GM11168 (cell line): Measurements from ENCODE around the gene STRAP.
"Not testable (repeated sequence)": the region's sequence is repeated elsewhere in the genome, so short reads cannot be mapped to it uniquely, and the experiment has no call there.

Source experiments
- in situ Hi-C: fragments of 300-500 bp; cut with MboI; formaldehyde crosslinking; loops from one replicate; pipeline ENCODE4 v1.12.0; 2022; ENCODE audit warnings: low sequenced_read_pairs; ENCODE audit not compliant: unreplicated experiment

STRAP gene

GRCh38 chr12:15914131-15914530 lies 31.9 kb downstream of the STRAP start:
- in situ Hi-C loops: not testable (repeated sequence)

GRCh38 chr12:15918066-15918465 lies 35.9 kb downstream of the STRAP start:
- in situ Hi-C loops: no loop called here

- in situ Hi-C loops: no loop called here
Measured at GRCh38 chr12:15919418-15919817, 37.2 kb downstream of the STRAP start.

DNA sequence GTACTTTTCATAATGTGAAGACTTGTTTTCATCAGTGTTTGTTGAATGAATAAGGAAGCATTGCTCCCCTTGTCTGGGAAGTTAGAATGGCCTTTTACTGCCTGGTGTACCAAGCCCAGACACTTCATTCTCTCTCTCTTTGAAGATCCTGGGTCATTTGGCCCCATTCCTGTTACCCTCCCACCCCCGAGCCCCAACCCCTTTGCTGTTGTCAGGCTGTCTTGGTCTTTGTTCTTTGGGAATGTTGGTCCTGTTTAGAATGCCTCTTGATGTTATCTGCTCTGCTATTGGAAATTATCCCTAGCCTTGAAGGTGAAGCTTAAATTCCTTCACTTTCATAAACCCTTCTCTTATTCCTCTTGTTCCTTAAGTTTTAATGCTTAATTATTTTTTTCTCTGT lies 42.8 kb downstream of the STRAP start:
- in situ Hi-C loops: no loop called here

DNA sequence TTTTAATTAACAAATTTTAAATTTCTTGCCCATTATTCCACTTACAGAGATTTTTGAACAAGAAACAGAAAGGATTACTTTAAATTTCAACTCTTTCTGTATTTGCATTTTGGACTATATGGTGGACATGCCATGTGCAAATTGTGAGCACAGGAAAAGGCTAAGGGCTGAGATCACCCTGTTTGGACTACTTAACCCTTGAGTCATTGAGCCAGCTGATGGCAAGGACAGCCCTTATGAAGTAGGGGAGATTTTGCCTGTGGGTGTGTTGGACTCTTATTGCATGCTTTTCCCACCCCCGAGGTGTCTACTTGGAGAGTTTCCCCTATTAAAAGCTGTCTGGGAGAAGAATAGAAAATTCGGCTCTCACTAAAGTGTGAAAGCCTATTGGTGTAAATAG lies 46.2 kb downstream of the STRAP start:
- in situ Hi-C loops: no loop called here

DNA sequence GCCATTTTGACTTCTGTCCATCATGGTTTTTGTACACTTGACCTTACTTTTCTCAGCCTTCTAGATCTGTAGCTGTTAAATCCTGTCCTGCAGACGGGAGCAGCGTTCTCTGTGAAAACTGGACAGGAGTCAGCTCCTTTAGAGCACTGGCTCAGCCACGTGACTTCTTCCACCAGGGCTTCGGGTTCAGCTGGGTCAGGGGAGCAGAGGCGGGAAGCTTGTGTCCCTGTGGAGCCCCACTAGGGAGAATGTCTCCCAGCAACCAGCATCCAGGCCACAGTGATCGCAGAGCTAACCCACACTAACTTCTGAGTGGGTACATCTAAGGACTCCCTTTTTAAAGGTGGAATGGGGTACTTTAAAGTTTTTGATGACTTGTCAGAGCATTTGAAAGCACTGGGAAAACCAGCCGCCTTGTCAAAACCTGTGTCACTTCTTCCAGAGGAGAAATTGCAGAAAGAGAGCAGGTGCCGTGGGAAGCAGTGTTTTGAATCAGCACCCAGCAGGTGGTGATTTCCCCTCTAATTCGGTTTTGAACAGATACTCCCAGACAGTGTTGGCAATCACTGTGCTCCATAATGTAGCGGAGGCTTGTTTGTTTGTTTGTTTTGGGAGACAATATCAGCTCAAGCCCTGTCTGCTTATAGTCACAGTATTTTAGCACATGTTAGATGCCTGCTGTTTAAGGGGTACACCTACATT lies 46.8 kb downstream of the STRAP start:
- in situ Hi-C loops: no loop called here

- in situ Hi-C loops: no loop called here
Measured at GRCh38 chr12:15931590-15932053, 49.4 kb downstream of the STRAP start.

DNA sequence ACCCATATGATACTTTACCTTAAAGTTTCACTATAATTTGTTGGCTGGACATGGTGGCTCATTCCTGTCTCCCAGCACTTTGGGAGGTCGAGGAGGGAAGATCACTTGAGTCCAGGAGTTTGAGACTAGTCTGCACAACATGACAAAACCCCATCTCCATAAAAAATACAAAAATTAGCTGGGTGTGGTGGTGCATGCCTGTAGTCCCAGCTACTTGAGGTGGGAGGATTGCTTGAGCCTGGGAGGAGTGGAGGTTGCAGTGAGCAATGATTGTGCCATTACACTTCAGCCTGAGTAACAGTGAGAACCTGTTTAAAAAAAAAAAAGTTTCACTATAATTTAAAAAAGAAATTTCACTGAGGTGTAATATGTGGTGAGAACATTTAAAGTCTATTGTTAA lies 50.1 kb downstream of the STRAP start:
- in situ Hi-C loops: no loop called here

- in situ Hi-C loops: no loop called here
Measured at GRCh38 chr12:15932971-15933370, 50.8 kb downstream of the STRAP start.

GRCh38 chr12:15933751-15934150 lies 51.6 kb downstream of the STRAP start:
- in situ Hi-C loops: no loop called here

DNA sequence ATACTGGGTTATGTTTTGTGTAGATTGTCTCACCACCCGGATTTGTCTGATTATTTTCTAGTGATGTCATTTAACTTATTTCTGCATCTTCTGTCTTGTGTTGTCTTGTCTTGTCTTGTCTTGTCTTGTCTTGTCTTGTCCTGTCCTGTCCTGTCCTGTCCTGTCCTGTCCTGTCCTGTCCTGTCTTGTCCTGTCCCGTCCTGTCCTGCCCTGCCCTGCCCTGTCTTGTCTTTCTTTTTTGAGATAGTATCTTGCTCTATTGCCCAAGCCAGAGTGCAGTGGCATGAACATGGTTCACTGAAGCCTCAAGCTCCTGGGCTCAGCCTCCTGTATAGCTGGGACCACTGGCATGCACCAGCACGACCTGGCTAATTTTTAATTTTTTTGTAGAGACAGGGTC lies 54.6 kb downstream of the STRAP start:
- in situ Hi-C loops: no loop called here

DNA sequence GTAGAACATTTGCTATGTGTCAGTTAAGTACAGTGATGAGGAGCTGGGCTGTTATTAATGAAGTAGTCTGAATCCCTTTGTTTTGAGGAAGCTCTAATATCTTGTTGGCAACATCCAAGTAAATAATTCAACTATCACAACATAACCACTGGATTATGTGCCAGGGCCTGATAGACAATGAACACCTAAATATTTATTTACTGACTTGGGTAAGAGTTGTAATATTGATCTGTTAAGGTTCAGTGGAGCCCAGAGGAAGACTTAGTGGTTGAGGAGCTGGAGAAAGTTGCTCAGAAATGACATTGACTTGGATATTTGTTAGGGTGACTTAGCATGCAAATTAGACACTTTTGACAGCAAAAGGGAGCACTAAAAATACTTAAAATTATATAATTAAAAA lies 55.7 kb downstream of the STRAP start:
- in situ Hi-C loops: no loop called here

DNA sequence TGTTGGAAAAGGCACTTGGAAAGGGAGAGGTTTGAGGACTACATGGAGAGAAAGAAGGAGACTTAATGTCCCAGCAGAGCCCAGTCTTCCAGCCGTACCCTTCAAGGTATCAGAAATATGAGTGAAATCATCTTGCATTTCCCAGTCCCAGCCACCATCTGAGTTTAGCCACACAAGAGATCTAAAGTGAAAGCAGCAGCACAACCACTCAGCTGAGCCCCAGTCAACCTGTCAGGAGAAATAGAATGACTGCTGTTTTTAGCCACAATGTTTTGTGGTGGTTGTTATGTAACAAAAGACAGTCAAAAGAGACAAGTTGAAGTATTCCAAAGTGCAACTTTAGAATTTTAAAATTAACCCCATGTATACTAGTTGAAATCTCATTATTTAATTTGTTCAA lies 56.9 kb downstream of the STRAP start:
- in situ Hi-C loops: no loop called here

GRCh38 chr12:15942475-15942874 lies 60.3 kb downstream of the STRAP start:
- in situ Hi-C loops: no loop called here

DNA sequence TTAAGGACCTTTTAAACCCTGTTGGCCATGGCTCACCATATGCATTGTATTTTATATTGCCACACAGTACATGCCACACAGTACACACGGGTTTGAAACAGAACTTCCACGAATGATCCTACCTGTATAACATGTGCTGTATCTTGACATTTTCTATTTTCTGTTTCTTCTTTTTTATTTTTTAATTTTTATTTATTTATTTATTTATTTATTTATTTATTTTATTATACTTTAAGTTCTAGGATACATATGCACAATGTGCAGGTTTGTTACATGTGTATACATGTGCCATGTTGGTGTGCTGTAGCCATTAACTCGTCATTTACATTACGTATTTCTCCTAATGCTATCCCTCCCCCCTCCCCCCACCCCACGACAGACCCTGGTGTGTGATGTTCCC lies 61.3 kb downstream of the STRAP start:
- in situ Hi-C loops: not testable (repeated sequence)

- in situ Hi-C loops: not testable (repeated sequence)
Measured at GRCh38 chr12:15948461-15948860, 66.3 kb downstream of the STRAP start.
